Right lobe of liver (tissue), 6 donors: ENCODE data around the gene MRPS18A. TPM values are rescaled to one million over a fixed set of nuclear protein-coding genes. Genes with fewer than 3 reads are reported as not detected.

ENCODE experiments used
- ATAC-seq, 4 donors: fragments of 200-7000 bp; cut with Tn5 transposase; one replicate each; pipeline ENCODE4 v1.9.1; 2020; ENCODE audit warnings: mild to moderate bottlenecking in 4 of 4, moderate library complexity in 4 of 4
- DNase-seq, 3 donors: peaks; one replicate each; pipeline ENCODE4 v3.0.0-alpha.2; 2020
- H3K27ac ChIP-seq, 3 donors: fragments of 200-600 bp; one replicate each; pipeline ENCODE4 v1.8.0; 2022
- H3K27me3 ChIP-seq, 2 donors: fragments of 200-600 bp; one replicate each; pipeline ENCODE4 v1.8.0; 2022
- H3K36me3 ChIP-seq, 4 donors: fragments of 200-600 bp; sonication (generic) in 1 of 4; one replicate each; pipeline versions ENCODE4 v1.5.1 to v1.8.0; 2017 to 2022; ENCODE audit warnings: control low read depth in 1 of 4
- H3K4me1 ChIP-seq, 4 donors: fragments of 200-600 bp; sonication (generic) in 1 of 4; one replicate each; pipeline versions ENCODE4 v1.5.1 to v1.8.0; 2017 to 2022; ENCODE audit warnings: control low read depth in 1 of 4
- H3K4me3 ChIP-seq, 3 donors: fragments of 200-600 bp; one replicate each; pipeline ENCODE4 v1.8.0; 2022
- H3K9me3 ChIP-seq, 4 donors: fragments of 200-600 bp; sonication (generic) in 1 of 4; one replicate each; pipeline versions ENCODE4 v1.5.1 to v1.8.0; 2017 to 2022; ENCODE audit warnings: control low read depth in 1 of 4
- POLR2A ChIP-seq: fragments of 450-650 bp; IDR thresholded peaks from one replicate; pipeline ENCODE4 v1.6.1; 2017; ENCODE audit warnings: antibody characterized with exemption, mild to moderate bottlenecking
- WGBS: methylation state at CpG from one replicate; pipeline ENCODE4 v1.1.6; 2018; ENCODE audit warnings: low coverage, low lambda C conversion rate; ENCODE audit not compliant: insufficient coverage; ENCODE audit errors: missing lambda C conversion rate; 5-methylcytosine and 5-hydroxymethylcytosine counted together
- intact Hi-C, 2 donors: fragments of 100-400 bp; cut with DNase I; formaldehyde crosslinking; loops; one replicate each; pipeline versions ENCODE4 v1.11.2 to v1.14.1; 2022
- total RNA-seq, 6 experiments: library from RNA; depleted of rRNA in 2 of 6; stranded (reverse); fragments of >200 nt in 2 of 6; fragmentation: NEBNext Ultra II Directional in 3 of 6; extraction: Animal tissue kit (Norgen Biotek cat#: 25700) in 3 of 6; gene quantifications; one replicate each; pipeline versions ENCODE4 v1.1.0 to v1.2.4, GENCODE V29; 2016 to 2023
- TF ChIP-seq, protein P1 (sequence below), 4 donors: fragments of 200-600 bp in 3 of 4; fragments of 450-650 bp in 1 of 4; IDR thresholded peaks; one replicate each; pipeline versions ENCODE4 v1.5.1 to v1.8.0; 2016 to 2022; ENCODE audit warnings: antibody characterized with exemption in 4 of 4, mild to moderate bottlenecking in 2 of 4
- donor health status: DM: no; HTN: yes; CAD: no.
- donor health status: DM: no; HTN: no; CAD: no.
- donor health status: DM: no; HTN: no; CAD: no.
- donor health status: DM: no; HTN: yes; CAD: no.
- donor health status: DM: no; HTN: yes; CAD: no.

The MRPS18A gene
- total RNA-seq, 6 experiments from 2014 or later = 23.5 to 45.4 (median 25.6) TPM

DNA sequence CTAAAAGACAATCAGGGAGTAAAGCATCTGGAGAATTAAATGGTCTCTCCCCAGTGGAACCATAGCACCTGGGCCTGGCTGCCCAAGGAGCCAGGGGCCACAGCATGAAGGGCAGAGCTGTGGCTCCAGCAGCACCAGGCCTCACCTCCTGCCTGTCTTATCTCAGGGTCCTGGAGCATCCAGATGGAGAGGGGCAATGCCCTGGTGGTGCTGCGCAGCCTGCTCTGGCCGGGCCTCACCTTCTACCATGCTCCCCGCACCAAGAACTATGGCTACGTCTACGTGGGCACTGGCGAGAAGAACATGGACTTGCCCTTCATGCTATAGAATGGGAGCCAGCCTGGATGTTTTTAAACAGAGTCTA, 17.0 kb downstream of the MRPS18A start:
- peaks cover 0 to 29% (median 3%) of the 10 kb centered on the region in 4 donors for H3K4me1 ChIP-seq
- intact Hi-C loops = no loop called here
- WGBS = no CpG with 5 or more reads among the region's 6 CpGs
- DNase-seq (no peak), ATAC-seq (no peak)
- H3K27me3 ChIP-seq = no peaks in the 10 kb centered on the region
- TF ChIP-seq, protein P1, sequence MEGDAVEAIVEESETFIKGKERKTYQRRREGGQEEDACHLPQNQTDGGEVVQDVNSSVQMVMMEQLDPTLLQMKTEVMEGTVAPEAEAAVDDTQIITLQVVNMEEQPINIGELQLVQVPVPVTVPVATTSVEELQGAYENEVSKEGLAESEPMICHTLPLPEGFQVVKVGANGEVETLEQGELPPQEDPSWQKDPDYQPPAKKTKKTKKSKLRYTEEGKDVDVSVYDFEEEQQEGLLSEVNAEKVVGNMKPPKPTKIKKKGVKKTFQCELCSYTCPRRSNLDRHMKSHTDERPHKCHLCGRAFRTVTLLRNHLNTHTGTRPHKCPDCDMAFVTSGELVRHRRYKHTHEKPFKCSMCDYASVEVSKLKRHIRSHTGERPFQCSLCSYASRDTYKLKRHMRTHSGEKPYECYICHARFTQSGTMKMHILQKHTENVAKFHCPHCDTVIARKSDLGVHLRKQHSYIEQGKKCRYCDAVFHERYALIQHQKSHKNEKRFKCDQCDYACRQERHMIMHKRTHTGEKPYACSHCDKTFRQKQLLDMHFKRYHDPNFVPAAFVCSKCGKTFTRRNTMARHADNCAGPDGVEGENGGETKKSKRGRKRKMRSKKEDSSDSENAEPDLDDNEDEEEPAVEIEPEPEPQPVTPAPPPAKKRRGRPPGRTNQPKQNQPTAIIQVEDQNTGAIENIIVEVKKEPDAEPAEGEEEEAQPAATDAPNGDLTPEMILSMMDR (IDR thresholded peaks at IDR 0.05) = no peak
- no peak for TF ChIP-seq POLR2A
- no peaks in the 10 kb centered on the region for H3K9me3 ChIP-seq
- H3K4me3 ChIP-seq = no peak overlapping the region
- H3K27ac ChIP-seq = no peak overlapping the region
- H3K36me3 ChIP-seq = peaks cover 0 to 24% (median 7%) of the 10 kb centered on the region in 4 donors

DNA sequence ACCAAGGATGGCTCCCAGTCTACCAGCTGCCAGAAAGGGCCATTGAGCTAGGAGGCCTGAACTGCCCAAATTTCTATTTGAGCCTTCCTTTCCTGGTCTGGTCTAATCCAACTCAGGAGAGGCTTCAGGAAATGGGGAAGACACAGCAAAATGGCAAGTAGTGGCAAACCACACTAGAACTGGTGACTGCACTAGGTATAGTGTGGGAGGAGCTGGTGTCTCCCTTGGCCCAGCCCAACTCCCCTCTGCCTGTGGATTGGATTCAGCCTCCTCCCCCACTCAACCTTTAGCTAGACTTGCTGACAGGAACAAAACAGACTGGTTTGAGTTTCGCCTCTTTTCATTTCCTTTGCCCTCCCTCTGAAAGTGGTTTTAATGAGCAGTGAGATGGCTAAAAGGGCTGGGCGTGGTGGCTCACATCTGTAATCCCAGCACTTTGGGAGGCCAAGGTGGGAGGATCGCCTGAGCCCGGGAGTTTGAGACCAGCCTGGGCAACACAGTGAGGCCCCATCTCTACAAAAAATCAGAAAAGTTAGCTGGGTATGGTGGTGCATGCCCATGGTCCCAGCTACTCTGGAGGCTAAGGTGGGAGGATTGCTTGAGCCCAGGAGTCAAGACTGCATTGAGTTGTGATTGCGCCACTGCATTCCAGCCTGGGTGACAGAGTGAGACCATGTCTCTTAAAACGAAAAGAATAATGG, 17.5 kb downstream of the MRPS18A start:
- Histone ChIP-seq H3K36me3 (peaks cover 0 to 19% (median 7%) of the 10 kb centered on the region in 4 donors), H3K4me1 (peaks cover 0 to 29% (median 3%) of the 10 kb centered on the region in 4 donors), H3K9me3 (no peaks in the 10 kb centered on the region), H3K4me3 (no peak overlapping the region), H3K27ac (no peak overlapping the region), H3K27me3 (no peaks in the 10 kb centered on the region)
- TF ChIP-seq, protein P1 (IDR thresholded peaks at IDR 0.05) = no peak
- TF ChIP-seq POLR2A = no peak
- no peak for DNase-seq
- WGBS = 94% methylated on average over 5 of the region's 6 CpGs
- ATAC-seq = no peak
- intact Hi-C loops = loop anchor here in 1 of 2 donors (10.0 kb wide), 1 partner anchor 415 kb away; no protein-coding TSS in a partner anchor

DNA sequence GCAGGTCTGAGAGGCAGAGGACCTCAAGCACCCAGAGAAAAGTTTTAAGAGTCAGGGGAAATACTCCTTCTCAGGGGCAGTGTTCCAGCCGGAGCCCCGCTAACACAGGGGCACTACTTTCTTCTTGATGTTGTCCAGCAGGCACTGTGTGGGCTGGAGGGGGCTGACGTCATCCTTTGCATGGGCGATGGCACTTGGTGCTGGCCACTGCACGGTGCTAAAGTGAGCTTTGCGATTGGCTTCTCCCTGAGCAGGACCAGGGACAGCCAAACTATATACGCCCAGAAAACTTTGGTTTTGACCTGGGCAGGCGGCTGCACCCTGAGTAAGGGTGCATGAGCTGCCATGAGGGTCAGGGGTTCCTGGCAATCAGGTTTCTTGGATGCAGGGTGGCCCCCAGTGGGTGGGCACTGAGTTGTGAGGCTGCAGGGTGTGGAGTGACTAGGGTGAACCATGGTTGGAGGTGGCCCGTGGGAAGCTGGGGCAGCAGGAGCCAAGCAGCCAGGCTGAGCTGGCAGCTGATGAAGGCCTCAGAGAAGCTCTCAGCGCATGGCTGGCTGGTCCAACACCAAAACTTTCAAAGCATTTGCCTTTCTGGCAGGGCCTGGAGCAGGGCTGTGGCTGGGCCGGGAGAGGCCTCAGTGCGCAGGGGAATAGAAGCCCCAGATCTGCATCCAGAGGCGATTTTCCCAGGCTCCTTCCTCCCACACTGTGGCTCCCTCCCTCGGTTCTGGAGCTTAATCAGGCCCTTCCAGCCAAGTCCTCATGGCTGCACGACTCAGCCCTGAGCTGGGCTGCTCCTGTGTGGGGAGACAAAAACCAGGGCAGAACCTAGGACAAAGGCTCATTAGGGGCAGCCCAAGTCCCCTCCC, 18.3 kb downstream of the MRPS18A start:
- TF ChIP-seq, protein P1 (IDR thresholded peaks at IDR 0.05) = no peak
- no peak for TF ChIP-seq POLR2A
- Histone ChIP-seq H3K4me1 (peaks cover 0 to 29% (median 3%) of the 10 kb centered on the region in 4 donors), H3K36me3 (peaks cover 0 to 11% (median 4%) of the 10 kb centered on the region in 4 donors), H3K27me3 (no peaks in the 10 kb centered on the region), H3K27ac (no peak overlapping the region), H3K9me3 (no peaks in the 10 kb centered on the region), H3K4me3 (no peak overlapping the region)
- intact Hi-C loops = loop anchor here in 1 of 2 donors (10.0 kb wide), 1 partner anchor 416 kb away; no protein-coding TSS in a partner anchor
- no peak for DNase-seq
- ATAC-seq = no peak
- WGBS = no CpG with 5 or more reads among the region's 15 CpGs

DNA sequence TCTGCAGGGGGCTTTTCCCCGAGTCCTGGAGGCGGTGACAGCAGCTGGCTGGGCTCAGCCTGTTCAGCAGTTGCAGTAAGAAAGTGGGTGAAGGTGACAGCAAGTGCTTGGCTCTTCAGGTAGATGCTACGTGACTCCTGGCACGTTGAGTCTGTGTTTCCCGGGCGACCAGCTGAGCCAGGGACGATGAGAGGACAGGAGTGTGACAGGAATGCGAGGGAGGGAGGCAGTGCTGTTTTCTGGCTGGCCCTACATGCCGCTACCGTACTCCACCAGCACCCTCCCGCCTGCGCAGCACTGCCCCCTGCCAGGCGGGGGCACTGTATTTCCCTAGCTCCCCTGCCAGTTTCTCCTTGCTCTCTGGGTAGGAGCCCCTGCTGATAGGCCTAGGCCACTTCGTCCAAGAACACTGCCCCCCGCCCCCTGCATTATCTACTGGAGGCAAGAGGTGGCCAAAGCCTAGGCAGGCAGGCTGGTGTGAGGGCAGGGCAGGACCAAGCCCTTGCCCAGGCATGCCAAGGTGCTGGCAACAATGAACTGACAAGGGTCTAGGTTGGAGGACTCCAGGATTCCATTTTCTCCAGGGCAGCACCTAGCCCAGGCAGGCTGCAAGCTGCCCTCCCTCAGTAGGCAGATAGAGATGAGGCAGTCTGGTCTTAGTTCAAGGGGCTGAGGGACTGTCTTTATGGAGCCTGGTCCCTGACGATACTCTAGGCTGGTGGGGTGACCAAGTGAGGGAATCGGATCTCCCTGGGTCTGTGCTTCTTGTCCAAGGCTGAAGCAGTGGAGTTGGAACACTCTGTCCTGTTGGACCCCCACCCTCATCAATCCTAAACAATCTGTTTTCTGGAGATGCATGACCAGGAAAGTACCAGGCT, 19.2 kb downstream of the MRPS18A start:
- H3K36me3 ChIP-seq = peaks cover 0 to 6% (median 0%) of the 10 kb centered on the region in 4 donors
- intact Hi-C loops = loop anchor here in 1 of 2 donors (10.0 kb wide), 1 partner anchor 416 kb away; no protein-coding TSS in a partner anchor
- no peaks in the 10 kb centered on the region for H3K9me3 ChIP-seq
- DNase-seq = peak; percentile 55 to 85 (median 60)
- no peak overlapping the region for H3K27ac ChIP-seq
- WGBS = 3% methylated on average over 6 of the region's 17 CpGs
- ATAC-seq = peak; percentile 59 to 79 (median 66)
- H3K4me1 ChIP-seq = peaks cover 0 to 29% (median 3%) of the 10 kb centered on the region in 4 donors
- H3K4me3 ChIP-seq = no peak overlapping the region
- TF ChIP-seq, protein P1 (IDR thresholded peaks at IDR 0.05) = peak; percentile 23 to 54 (median 44)
- no peak for TF ChIP-seq POLR2A
- no peaks in the 10 kb centered on the region for H3K27me3 ChIP-seq
